AG09309 (cell line): ENCODE measurements around the gene SERTAD2.
A peak's percentile ranks its signal among the peaks of the same experiment; 100 is the strongest.

ENCODE experiments used
- DNase-seq: peaks from one replicate; pipeline ENCODE4 v3.0.0-alpha.2; 2010; ENCODE audit warnings: low read depth
- H3K4me3 ChIP-seq: 2 replicates; pipeline ENCODE4 v1.5.1; 2011; ENCODE audit warnings: mild to moderate bottlenecking, low read depth, low read length, moderate library complexity; ENCODE audit not compliant: control insufficient read depth
- CTCF ChIP-seq: IDR thresholded peaks from 2 replicates; pipeline ENCODE4 v1.5.1; 2011; ENCODE audit warnings: mild to moderate bottlenecking, low read depth, low read length, inconsistent platforms; ENCODE audit not compliant: insufficient read depth, control insufficient read depth; ENCODE audit errors: missing control alignments

The SERTAD2 gene

GRCh38 chr2:64610316-64610855 is 43.3 kb downstream of the SERTAD2 start:
- DNase-seq, result no peak
- no peak overlapping the region for H3K4me3 ChIP-seq
- no peak for TF ChIP-seq CTCF

- no peak for DNase-seq
- TF ChIP-seq CTCF, result no peak
- H3K4me3 ChIP-seq, result no peak overlapping the region
Measured at GRCh38 chr2:64609942-64610281, 43.8 kb downstream of the SERTAD2 start.

GRCh38 chr2:64609227-64609941 is 44.3 kb downstream of the SERTAD2 start:
- peak overlapping the region; percentile 20 for H3K4me3 ChIP-seq
- TF ChIP-seq CTCF, result no peak
- no peak for DNase-seq

GRCh38 chr2:64608867-64609226 is 44.9 kb downstream of the SERTAD2 start:
- TF ChIP-seq CTCF, result no peak
- H3K4me3 ChIP-seq, result no peak overlapping the region
- no peak for DNase-seq

- no peak for TF ChIP-seq CTCF
- H3K4me3 ChIP-seq, result no peak overlapping the region
- no peak for DNase-seq
Measured at GRCh38 chr2:64607381-64608304, 46.1 kb downstream of the SERTAD2 start.

GRCh38 chr2:64606479-64607363 is 47.0 kb downstream of the SERTAD2 start:
- H3K4me3 ChIP-seq, result no peak overlapping the region
- DNase-seq, result peak; percentile 18
- TF ChIP-seq CTCF, result no peak
